GM12864 (cell line): ENCODE results near the gene PDIK1L.

ENCODE experiments used
- DNase-seq: peaks from one replicate; pipeline ENCODE4 v3.0.0-alpha.2; 2011; ENCODE audit warnings: low read depth
- H3K4me3 ChIP-seq: 2 replicates; pipeline ENCODE4 v1.5.1; 2011; ENCODE audit warnings: mild to moderate bottlenecking, low read depth, low read length, control low read depth
- TF ChIP-seq, protein P1 (sequence below): IDR thresholded peaks from 2 replicates; pipeline ENCODE4 v1.5.1; 2011; ENCODE audit warnings: low read depth, mild to moderate bottlenecking, moderate library complexity, low read length, control low read depth, inconsistent platforms; ENCODE audit errors: missing control alignments

PDIK1L gene

DNA sequence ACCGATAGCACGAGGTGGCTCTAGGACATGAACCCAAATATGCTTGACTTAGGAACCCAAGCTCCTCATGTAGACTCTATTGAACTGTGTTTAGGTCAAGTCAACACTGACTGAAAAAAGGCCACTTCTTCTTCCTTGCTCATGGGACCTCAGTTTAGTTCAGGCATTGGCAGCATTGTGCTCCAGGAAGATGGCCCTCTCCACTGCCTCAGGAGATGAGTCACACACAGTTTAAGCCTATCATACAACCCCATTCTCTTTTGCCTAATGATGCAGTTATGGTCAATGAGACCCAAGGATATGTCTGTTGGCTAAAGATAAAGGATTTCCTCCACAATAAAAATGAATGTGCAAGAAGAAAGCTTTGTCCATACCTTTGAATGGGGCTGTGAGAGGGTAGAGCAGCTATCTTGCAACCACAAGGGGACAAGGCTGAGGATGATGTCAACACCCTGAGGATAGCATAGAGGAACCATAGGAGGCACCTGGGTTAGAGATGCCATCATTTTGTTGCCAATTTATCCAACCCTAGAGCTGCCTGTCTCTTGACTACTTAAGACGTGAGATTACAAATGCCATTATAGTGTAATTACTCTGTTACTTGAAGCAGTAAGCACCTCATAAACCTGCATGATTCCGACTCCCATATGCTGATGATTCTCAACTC lies 41.2 kb upstream of the PDIK1L start:
- TF ChIP-seq, protein P1, sequence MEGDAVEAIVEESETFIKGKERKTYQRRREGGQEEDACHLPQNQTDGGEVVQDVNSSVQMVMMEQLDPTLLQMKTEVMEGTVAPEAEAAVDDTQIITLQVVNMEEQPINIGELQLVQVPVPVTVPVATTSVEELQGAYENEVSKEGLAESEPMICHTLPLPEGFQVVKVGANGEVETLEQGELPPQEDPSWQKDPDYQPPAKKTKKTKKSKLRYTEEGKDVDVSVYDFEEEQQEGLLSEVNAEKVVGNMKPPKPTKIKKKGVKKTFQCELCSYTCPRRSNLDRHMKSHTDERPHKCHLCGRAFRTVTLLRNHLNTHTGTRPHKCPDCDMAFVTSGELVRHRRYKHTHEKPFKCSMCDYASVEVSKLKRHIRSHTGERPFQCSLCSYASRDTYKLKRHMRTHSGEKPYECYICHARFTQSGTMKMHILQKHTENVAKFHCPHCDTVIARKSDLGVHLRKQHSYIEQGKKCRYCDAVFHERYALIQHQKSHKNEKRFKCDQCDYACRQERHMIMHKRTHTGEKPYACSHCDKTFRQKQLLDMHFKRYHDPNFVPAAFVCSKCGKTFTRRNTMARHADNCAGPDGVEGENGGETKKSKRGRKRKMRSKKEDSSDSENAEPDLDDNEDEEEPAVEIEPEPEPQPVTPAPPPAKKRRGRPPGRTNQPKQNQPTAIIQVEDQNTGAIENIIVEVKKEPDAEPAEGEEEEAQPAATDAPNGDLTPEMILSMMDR = no peak
- no peak for DNase-seq
- no peak overlapping the region for H3K4me3 ChIP-seq

- no peak for DNase-seq
- TF ChIP-seq, protein P1 = no peak
- H3K4me3 ChIP-seq = no peak overlapping the region
Observed at GRCh38 chr1:26070963-26071342, 40.7 kb upstream of the PDIK1L start.

DNA sequence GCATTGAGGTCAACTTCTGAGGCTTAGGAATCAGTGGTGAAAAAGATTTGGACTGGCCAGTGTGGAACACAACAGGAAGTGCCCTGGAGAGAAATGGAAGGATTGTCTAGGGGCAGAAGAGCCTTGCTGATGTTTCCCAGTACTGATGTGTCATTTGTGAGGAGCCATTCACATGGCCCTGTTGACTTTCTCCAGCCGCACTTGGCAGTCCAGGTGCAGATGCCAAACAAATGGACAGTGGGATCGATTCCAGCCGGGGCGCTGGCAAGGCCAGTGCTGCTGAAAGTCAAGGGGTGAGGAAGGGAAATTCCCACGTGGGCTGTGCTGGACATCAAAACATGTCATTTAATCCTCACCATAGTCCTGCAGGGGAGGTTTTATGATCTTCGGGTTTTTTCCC lies 39.3 kb upstream of the PDIK1L start:
- TF ChIP-seq, protein P1 = no peak
- H3K4me3 ChIP-seq = no peak overlapping the region
- no peak for DNase-seq

- no peak overlapping the region for H3K4me3 ChIP-seq
- TF ChIP-seq, protein P1 = no peak
- DNase-seq = no peak
Observed at GRCh38 chr1:26075421-26076144, 36.0 kb upstream of the PDIK1L start.

DNA sequence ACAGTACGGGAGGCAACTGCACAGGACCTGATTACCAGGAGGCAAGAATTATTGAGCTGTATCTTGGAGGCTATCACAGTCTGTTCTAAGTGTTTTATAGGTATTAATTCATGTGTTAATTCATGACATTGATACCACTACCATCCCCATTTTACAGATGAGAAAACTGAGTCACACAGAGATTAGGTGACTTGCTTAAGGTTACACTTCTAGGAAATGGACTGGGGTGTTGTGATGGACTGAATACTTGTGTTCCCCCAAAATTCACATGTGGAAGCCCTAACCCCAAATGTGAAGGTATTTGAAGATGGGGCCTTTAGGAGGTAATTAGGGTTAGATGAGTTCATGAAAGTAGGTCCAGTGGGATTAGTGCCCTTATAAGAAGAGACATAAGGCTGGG lies 34.1 kb upstream of the PDIK1L start:
- TF ChIP-seq, protein P1 = no peak

DNA sequence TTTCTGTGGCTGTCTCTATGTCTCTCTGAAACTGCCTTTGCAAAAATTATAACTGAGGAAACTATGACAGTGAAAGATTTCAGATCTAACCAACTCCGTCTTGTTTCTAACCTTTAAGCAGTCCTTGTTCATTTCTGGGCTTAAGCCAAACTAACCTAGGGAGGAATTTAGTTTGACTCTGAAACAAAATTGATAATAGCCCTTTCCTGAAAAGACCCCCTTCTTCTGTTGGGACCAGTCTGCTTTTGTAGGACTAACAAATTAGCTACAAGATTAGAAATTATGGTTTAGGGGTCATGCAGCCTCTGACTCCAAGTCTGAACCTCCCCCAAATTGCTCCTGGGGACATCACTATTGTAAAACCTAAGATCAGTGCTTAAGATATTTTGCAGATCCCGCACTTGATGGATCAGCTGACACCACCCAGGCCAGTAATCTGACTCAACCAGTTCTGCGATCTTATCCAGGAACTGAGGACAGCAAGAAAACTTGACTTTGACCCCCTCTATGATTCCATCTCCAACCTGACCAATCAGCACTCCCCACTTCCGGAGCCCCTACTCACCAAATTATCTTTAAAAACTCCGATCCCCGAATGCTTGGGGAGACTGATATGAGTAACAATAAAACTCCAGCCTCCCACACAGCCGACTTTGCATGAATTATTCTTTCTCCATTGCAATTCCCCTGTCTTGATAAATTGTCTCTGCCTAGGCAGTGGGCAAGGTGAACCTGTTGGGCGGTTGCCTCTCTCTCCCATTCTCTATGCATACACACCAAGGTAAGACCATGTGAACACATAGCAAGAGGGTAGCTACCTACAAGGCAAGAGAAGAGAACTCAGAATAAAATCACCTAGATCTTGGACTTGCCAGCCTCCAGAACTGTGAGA lies 33.1 kb upstream of the PDIK1L start:
- TF ChIP-seq, protein P1 = no peak
- no peak overlapping the region for H3K4me3 ChIP-seq
- DNase-seq = no peak

More for the DNA sequence above, 34.1 kb upstream of the PDIK1L start:
- no peak overlapping the region for H3K4me3 ChIP-seq
- DNase-seq = no peak
